ENCODE measurements around the gene TACR1. TPM values are rescaled to one million over a fixed set of nuclear protein-coding genes. Genes with fewer than 3 reads are reported as not detected.

Gene TACR1
- total RNA-seq, 1 experiment from 2014 or later: 0.13 TPM

- H3K4me1 ChIP-seq (replicated peaks): peaks cover 21% of the 10 kb centered on the region
- H3K9me3 ChIP-seq (replicated peaks): no peaks in the 10 kb centered on the region
- no peak for DNase-seq (ENCODE audit: low read depth in 1 of 2, low spot score in 2 of 2)
- no peaks in the 10 kb centered on the region for H3K27me3 ChIP-seq (replicated peaks)
- no peak overlapping the region for H3K27ac ChIP-seq
- H3K36me3 ChIP-seq: no peaks in the 10 kb centered on the region
- no peak overlapping the region for H3K4me3 ChIP-seq
Observed at GRCh38 chr2:75019790-75020189, 179.5 kb downstream of the TACR1 start.

GRCh38 chr2:75018162-75018561, 181.2 kb downstream of the TACR1 start:
- peaks cover 19% of the 10 kb centered on the region for H3K4me1 ChIP-seq (replicated peaks)
- no peak overlapping the region for H3K27ac ChIP-seq
- H3K9me3 ChIP-seq (replicated peaks): no peaks in the 10 kb centered on the region
- DNase-seq (ENCODE audit: low read depth in 1 of 2, low spot score in 2 of 2): no peak
- H3K36me3 ChIP-seq: no peaks in the 10 kb centered on the region
- H3K4me3 ChIP-seq: no peak overlapping the region
- H3K27me3 ChIP-seq (replicated peaks): no peaks in the 10 kb centered on the region

GRCh38 chr2:75012080-75012479, 187.2 kb downstream of the TACR1 start:
- peak in 1 of 2 experiments; percentile 50 for DNase-seq (ENCODE audit: low read depth in 1 of 2, low spot score in 2 of 2)
- Histone ChIP-seq H3K4me1 (replicated peaks) (peaks cover 18% of the 10 kb centered on the region), H3K9me3 (replicated peaks) (no peaks in the 10 kb centered on the region), H3K4me3 (no peak overlapping the region), H3K27me3 (replicated peaks) (no peaks in the 10 kb centered on the region), H3K27ac (peak overlapping the region; percentile 19), H3K36me3 (no peaks in the 10 kb centered on the region)

- no peak for DNase-seq (ENCODE audit: low read depth in 1 of 2, low spot score in 2 of 2)
- H3K27me3 ChIP-seq (replicated peaks): no peaks in the 10 kb centered on the region
Observed at GRCh38 chr2:75010571-75010970, 188.7 kb downstream of the TACR1 start.

GRCh38 chr2:75007819-75008218, 191.5 kb downstream of the TACR1 start:
- Histone ChIP-seq H3K27ac (no peak overlapping the region), H3K4me1 (replicated peaks) (peaks cover 18% of the 10 kb centered on the region), H3K9me3 (replicated peaks) (no peaks in the 10 kb centered on the region), H3K27me3 (replicated peaks) (no peaks in the 10 kb centered on the region), H3K4me3 (no peak overlapping the region), H3K36me3 (no peaks in the 10 kb centered on the region)
- DNase-seq (ENCODE audit: low read depth in 1 of 2, low spot score in 2 of 2): no peak

More at GRCh38 chr2:75010571-75010970, 188.7 kb downstream of the TACR1 start:
- H3K4me1 ChIP-seq (replicated peaks): peaks cover 18% of the 10 kb centered on the region
- no peaks in the 10 kb centered on the region for H3K36me3 ChIP-seq
- no peaks in the 10 kb centered on the region for H3K9me3 ChIP-seq (replicated peaks)
- no peak overlapping the region for H3K4me3 ChIP-seq
- no peak overlapping the region for H3K27ac ChIP-seq

GRCh38 chr2:75007061-75007460, 192.3 kb downstream of the TACR1 start:
- no peak for DNase-seq (ENCODE audit: low read depth in 1 of 2, low spot score in 2 of 2)
- no peaks in the 10 kb centered on the region for H3K9me3 ChIP-seq (replicated peaks)
- no peaks in the 10 kb centered on the region for H3K27me3 ChIP-seq (replicated peaks)
- H3K4me1 ChIP-seq (replicated peaks): peaks cover 12% of the 10 kb centered on the region
- H3K27ac ChIP-seq: no peak overlapping the region
- no peaks in the 10 kb centered on the region for H3K36me3 ChIP-seq
- H3K4me3 ChIP-seq: no peak overlapping the region

- no peak for DNase-seq (ENCODE audit: low read depth in 1 of 2, low spot score in 2 of 2)
- Histone ChIP-seq H3K9me3 (replicated peaks) (no peaks in the 10 kb centered on the region), H3K27ac (no peak overlapping the region), H3K4me3 (no peak overlapping the region), H3K27me3 (replicated peaks) (no peaks in the 10 kb centered on the region), H3K4me1 (replicated peaks) (0 out of 2 replicates have a peak, but pooled peaks cover 5% of the 10 kb centered on the region), H3K36me3 (no peaks in the 10 kb centered on the region)
Observed at GRCh38 chr2:75006041-75006440, 193.3 kb downstream of the TACR1 start.

- no peak for DNase-seq (ENCODE audit: low read depth in 1 of 2, low spot score in 2 of 2)
- no peak overlapping the region for H3K27ac ChIP-seq
- no peaks in the 10 kb centered on the region for H3K4me1 ChIP-seq (replicated peaks)
- no peaks in the 10 kb centered on the region for H3K27me3 ChIP-seq (replicated peaks)
- no peak overlapping the region for H3K4me3 ChIP-seq
- no peaks in the 10 kb centered on the region for H3K9me3 ChIP-seq (replicated peaks)
- H3K36me3 ChIP-seq: no peaks in the 10 kb centered on the region
Observed at GRCh38 chr2:75003773-75004172, 195.5 kb downstream of the TACR1 start.

- Histone ChIP-seq H3K4me3 (no peak overlapping the region), H3K36me3 (no peaks in the 10 kb centered on the region), H3K27ac (no peak overlapping the region), H3K27me3 (replicated peaks) (no peaks in the 10 kb centered on the region), H3K4me1 (replicated peaks) (no peaks in the 10 kb centered on the region), H3K9me3 (replicated peaks) (no peaks in the 10 kb centered on the region)
- no peak for DNase-seq (ENCODE audit: low read depth in 1 of 2, low spot score in 2 of 2)
Observed at GRCh38 chr2:75003276-75003675, 196.0 kb downstream of the TACR1 start.

GRCh38 chr2:75002007-75002406, 197.3 kb downstream of the TACR1 start:
- DNase-seq (ENCODE audit: low read depth in 1 of 2, low spot score in 2 of 2): no peak
- H3K27me3 ChIP-seq (replicated peaks): no peaks in the 10 kb centered on the region
- no peaks in the 10 kb centered on the region for H3K9me3 ChIP-seq (replicated peaks)
- H3K4me1 ChIP-seq (replicated peaks): no peaks in the 10 kb centered on the region
- H3K36me3 ChIP-seq: no peaks in the 10 kb centered on the region
- H3K4me3 ChIP-seq: no peak overlapping the region
- H3K27ac ChIP-seq: no peak overlapping the region

GRCh38 chr2:74999468-74999867, 199.9 kb downstream of the TACR1 start:
- Histone ChIP-seq H3K9me3 (replicated peaks) (no peaks in the 10 kb centered on the region), H3K36me3 (no peaks in the 10 kb centered on the region), H3K27ac (no peak overlapping the region), H3K4me1 (replicated peaks) (no peaks in the 10 kb centered on the region), H3K4me3 (no peak overlapping the region), H3K27me3 (replicated peaks) (no peaks in the 10 kb centered on the region)
- DNase-seq (ENCODE audit: low read depth in 1 of 2, low spot score in 2 of 2): no peak

Other genes with a start within 250 kb of the TACR1 start
- 46.8 and 88.9 TPM in 2 replicates for gene POLE4, start 240.9 kb downstream of the TACR1 start, total RNA-seq (2014; rRNA removed; shearing (Covaris generic))

Measured in SJSA1 (cell line).